Activated CD8-positive, alpha-beta memory T cell treated with anti-CD3 and anti-CD28 coated beads for 1 hour (primary cell): ENCODE measurements around the gene FMC1.
"Not testable (repeated sequence)": the region's sequence is repeated elsewhere in the genome, so short reads cannot be mapped to it uniquely, and the experiment has no call there.

Experiments used
- DNase-seq, 2 donors: peaks; one replicate each; pipeline ENCODE4 v3.0.0-alpha.2; 2020; ENCODE audit warnings: low read depth in 1 of 2; ENCODE audit errors: extremely low read depth in 1 of 2

The FMC1 gene

GRCh38 chr7:139340037-139340807 lies 915 bp upstream of the FMC1 start:
- DNase-seq: peak; percentile 93 to 96

- peak in 1 of 2 donors; percentile 59 for DNase-seq
Measured at GRCh38 chr7:139340808-139341057, 404 bp upstream of the FMC1 start.

DNA sequence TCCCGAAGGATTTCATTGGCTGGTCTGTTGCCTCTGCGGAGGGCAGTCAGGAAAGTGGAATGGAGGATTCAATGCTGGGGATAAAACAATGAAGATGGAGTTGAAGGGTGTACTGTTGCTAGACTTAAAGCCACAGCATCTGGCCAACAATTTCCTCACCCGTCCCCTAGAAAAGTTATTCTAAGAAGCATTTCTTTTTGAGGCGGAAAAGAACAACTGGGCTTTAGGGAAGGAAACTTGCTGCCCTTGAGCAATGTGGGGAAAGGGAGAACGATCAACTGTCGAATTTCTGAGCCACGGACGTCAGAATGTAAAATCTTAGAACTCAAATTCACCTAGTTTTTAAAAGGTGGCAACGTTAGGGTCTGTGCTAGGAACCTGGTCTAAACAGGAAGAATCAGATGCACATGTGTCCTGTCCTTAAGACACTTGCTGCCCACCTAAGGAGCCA lies 664 bp downstream of the FMC1 start:
- no peak for DNase-seq

DNA sequence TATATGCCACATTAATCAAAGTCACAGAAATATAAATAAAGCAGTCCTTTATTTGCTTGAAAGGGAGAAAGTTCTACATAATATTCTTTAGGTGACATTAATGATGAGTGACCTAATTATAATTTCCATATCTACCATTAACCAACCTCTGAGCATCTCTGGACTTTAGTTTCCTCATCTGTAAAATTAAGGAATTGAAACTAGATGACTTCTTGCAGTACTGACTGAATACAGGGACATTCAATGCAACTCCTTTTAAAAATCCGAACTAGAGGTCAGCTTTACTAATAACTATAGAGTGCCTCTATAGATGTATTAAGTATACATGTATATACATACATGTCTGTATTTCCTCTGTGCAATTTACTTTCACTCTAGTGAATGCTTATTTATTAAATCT lies 3.9 kb downstream of the FMC1 start:
- no peak for DNase-seq

- no peak for DNase-seq
Measured at GRCh38 chr7:139351027-139351426, 9.9 kb downstream of the FMC1 start.

DNA sequence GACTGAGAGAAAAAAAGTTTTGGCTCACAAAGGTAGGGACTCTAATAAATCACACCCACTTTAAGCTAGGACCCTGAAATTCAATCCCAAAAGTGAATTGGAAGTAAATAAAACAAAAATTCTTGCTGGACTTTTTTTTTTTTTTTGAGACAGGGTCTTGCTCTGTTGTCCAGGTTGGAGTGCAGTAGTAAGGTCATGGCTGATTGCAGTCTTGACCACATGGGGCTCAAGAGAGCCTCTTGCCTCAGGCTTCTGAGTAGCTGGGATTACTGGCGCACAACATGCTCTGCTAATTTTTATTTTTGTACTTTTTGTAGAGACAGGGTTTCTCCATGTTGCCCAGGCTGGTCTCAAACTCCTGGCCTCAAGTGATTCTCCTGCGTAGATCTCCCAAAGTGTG lies 13.6 kb downstream of the FMC1 start:
- DNase-seq: no peak

- no peak for DNase-seq
Measured at GRCh38 chr7:139355320-139355719, 14.2 kb downstream of the FMC1 start.

- DNase-seq: not testable (repeated sequence)
Measured at GRCh38 chr7:139357729-139358506, 16.8 kb downstream of the FMC1 start.

DNA sequence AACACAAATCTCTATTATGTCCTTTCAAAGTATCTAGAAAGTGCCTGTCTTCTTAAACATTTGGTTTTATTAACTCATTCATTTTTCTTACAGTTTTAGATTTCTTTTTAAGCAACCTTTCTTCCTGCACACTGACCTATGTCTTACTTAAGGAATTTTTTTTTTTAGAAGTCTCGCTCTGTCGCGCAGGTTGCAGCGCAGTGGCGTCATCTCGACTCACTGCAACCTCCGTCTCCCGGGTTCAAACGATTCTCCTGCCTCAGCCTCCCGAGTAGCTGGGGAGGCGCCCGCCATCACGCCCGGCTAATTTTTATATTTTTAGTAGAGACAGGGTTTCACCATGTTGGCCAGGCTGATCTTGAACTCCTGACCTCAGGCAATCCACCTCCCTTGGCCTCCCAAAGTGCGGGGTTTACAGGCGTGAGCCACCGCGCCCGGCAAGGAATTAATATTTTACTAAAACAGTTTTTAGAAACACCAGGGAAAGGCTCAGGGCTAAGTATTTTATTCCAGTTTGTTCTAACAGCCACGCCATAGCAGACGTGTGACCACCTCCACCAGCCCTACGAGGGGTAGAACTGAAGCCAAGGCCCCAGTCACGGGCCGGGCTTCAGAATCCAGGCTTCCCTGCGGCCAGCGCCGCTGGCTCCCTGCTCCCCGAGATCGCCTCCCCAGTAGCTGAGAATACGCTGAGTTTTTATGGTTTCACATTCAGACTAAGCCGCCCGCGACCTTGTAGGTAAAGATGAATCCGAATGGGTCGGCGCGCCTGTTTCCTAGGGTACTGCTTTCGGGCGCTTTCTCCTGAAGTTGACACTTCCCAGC lies 17.6 kb downstream of the FMC1 start:
- DNase-seq: no peak

- DNase-seq: peak; percentile 97 to 99
Measured at GRCh38 chr7:139359366-139360209, 18.5 kb downstream of the FMC1 start, which contains the start of gene LUC7L2. TSS of gene LUC7L2 (plus strand) at chr7:139359894. CDS start at chr7:139360262, 368 bp downstream.

DNA sequence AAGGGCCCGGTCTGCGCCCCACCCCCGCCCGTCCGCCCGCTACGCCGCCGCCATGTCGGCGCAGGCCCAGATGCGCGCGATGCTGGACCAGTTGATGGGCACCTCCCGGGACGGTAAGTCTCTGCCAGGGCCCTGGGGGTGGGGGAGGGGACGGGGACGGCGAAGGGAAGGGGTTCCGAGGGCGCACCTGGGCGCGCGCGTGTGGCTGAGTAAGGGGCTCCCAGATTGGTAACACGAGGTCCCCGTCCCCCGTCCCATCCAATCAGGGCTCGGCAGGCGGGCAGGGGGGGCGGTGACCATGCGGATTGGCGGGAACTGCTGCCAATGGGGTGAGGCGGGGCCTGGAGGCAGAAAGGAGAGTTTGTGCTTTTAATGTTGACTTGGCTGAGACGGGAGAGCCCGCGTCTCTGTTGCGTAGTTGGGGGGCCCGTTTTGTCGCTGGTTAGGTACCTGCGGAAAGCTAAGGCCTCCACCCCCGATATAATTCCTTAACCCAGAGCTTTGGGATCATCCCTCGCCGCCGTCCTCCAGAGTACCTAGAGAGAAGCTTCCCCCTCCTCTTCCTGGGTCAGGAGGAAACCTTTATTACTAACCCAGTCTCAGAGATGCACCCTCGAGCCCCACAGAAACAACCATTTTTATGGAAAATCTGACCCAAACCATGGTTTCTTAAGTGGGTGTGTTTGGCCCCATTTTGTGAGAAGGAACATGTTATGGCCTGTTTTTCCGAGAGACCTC lies 19.2 kb downstream of the FMC1 start:
- DNase-seq: peak; percentile 93 to 94

DNA sequence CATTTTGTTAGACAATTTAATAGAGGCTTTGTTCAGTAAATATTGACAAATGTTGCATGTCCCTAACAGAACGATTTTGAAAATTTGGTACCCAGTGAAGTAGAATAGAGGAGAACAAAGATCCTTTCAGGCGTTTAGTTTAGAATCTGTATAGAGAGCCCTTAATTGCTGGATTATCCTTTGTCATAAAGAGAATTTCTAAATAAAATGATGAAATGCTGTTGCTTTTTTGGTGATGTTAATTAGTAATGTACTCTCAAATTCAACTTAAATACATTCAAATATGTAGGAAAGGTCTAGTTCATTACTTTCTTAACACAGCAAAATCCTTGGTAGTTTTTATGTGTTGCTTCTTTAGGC lies 19.8 kb downstream of the FMC1 start:
- no peak for DNase-seq

DNA sequence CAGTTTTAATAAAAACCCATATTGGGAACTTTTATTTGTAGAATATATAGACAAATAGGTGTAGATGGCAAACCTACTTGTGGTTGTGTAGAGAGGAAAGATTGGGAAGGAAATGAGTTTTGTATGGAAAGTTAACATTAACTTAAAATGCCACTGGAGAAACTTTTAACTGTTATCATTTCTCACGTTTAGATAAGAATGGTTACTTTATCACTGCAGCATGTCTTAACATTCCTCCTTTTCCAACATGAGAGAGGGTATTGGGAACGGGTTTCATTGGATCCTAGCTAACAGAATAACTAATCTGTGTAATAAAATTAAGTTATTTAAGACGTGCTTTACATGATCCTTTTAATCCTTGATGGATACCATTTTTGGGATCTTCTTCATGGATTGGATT lies 20.4 kb downstream of the FMC1 start:
- no peak for DNase-seq

GRCh38 chr7:139362302-139362701 lies 21.2 kb downstream of the FMC1 start:
- no peak for DNase-seq

- DNase-seq: no peak
Measured at GRCh38 chr7:139362981-139363380, 21.8 kb downstream of the FMC1 start.

- no peak for DNase-seq
Measured at GRCh38 chr7:139365336-139365735, 24.2 kb downstream of the FMC1 start.

- no peak for DNase-seq
Measured at GRCh38 chr7:139366400-139366799, 25.3 kb downstream of the FMC1 start.

DNA sequence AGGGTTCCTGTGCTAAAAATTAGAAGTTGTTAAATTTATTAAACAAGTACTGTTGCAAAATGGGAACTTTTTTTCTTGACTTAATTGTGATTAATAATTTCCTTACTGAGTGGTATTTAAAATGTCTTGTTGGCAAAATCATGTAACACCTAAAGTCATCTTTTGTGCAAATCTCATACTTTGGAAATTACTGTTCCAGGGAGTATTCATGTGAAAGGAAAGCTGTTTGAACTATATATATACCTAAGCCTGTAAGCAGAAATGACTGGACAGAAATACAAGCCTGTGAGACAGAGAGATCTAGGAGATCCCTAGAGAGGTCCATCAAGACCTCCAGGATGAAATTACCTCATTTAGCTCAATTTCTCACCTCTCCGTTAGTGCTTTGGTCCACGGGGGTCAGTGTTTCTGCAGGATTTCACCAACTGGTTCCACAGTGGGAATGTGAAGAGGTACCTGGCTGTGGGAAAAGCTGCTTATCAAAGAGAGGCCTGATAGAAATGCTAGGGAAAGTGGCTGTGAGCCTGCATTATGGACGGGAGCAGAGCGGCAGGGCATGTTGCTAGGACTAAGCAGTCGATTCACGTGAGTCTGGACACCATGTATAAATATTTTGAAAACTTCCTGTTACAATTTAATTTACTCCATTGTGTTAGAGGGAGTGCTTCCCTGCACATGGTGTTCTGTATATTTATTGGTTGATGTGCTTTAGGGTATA lies 26.5 kb downstream of the FMC1 start:
- no peak for DNase-seq

DNA sequence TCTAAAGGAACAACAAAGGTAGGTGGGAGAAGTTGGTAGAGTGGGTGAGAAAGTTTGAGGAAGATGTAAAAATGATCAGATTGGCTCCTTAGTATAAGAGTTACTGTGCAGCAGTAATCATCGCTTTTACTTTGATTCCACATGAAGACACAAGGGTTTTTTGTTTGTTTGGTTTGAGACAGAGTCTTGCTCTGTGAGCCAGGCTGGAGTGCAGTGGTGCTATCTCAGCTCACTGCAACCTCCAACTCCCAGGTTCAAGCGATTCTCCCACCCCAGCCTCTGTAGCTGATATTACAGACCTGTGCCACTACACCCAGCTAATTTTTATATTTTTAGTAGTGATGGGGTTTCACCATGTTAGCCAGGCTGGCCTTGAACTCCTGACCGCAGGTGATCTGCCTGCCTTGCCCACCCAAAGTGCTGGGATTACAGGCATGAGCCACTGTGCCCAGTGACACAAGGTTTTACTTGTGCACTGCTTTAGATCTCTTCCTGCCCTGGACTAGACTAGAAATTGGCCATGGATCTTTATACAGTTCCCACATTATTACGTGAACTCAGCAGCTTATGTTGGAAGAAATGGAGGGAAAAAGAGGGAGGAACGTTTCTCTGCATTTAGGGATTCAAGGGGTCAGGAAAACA lies 29.3 kb downstream of the FMC1 start:
- DNase-seq: no peak
